ENCODE results near the gene BLTP1.

DNA sequence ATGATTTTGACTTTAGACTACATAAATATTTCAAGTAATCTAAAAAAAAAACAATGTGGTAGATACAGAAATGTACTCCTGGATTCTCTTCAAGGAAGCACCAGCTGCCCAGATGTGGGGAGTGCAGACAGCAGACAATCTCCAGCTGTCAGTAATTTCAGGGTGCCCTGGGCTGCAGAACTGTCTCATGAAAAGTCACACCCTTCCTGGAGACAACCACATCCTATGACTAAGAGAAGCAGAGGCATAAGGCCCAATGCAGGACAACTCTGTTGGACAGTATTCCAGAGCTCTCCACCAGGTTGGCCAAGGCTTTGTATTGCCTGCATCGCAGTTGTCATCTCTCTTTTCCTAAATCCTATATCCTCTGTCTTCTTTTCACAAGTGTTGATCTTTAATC lies 34.4 kb upstream of the BLTP1 start:
- TF ChIP-seq CTCF (IDR thresholded peaks at IDR 0.05; ENCODE audit: insufficient read depth, low read length) (no peak), POLR2AphosphoS5 (IDR thresholded peaks at IDR 0.05; ENCODE audit: low read depth) (no peak), GABPA (IDR thresholded peaks at IDR 0.05; ENCODE audit: low read depth) (no peak)

All from HL-60 (cell line).